ENCODE data around the gene KANSL1. TPM values are rescaled to one million over a fixed set of nuclear protein-coding genes. Genes with fewer than 3 reads are reported as not detected.

KANSL1 gene
- total and polyA plus RNA-seq, 2 of the 4 experiments (the other 2 are of a cell fraction), result 19.1 to 49.6 TPM

GRCh38 chr17:46010597-46011186 lies 182.5 kb downstream of the KANSL1 start:
- H4K91ac ChIP-seq (ENCODE audit: insufficient read depth, low read depth, low read length), result no peak overlapping the region
- no peak overlapping the region for H2BK15ac ChIP-seq (ENCODE audit: low read depth, low read length)
- no peak overlapping the region for H2AK5ac ChIP-seq (ENCODE audit: low read depth, low read length)
- no TSS peak for BruUV-seq (replicated peaks)
- intact Hi-C loops (cut with micrococcal nuclease), result no loop called here
- H2AK9ac ChIP-seq (replicated peaks; ENCODE audit: low read depth, low read length, poor library complexity), result no peak overlapping the region
- no peaks in the 10 kb centered on the region for H3K79me1 ChIP-seq (ENCODE audit: low read depth in 1 of 2, low read length in 2 of 2)
- in situ Hi-C loops (cut with MboI; ENCODE audit: low sequenced_read_pairs), result no loop called here
- no peak overlapping the region for H4K8ac ChIP-seq (ENCODE audit: low read depth in 2 of 2, low read length in 2 of 2)
- peaks cover 5% of the 10 kb centered on the region for H3K27me3 ChIP-seq (ENCODE audit: control insufficient read depth, insufficient read depth, low read length)
- H2AFZ ChIP-seq (replicated peaks; ENCODE audit: low read length, poor library complexity), result no peak overlapping the region
- peaks cover 7% of the 10 kb centered on the region for H3K4me1 ChIP-seq (ENCODE audit: control insufficient read depth, insufficient read depth, low read length)
- no peak overlapping the region for H3K14ac ChIP-seq (replicated peaks; ENCODE audit: low read depth, low read length)
- H3K23ac ChIP-seq (ENCODE audit: low read depth, low read length), result no peak overlapping the region
- TF ChIP-seq SMC3 (IDR thresholded peaks at IDR 0.05; ENCODE audit: low read depth, low read length), result no peak
- no peak for TF ChIP-seq ELK1 (IDR thresholded peaks at IDR 0.05; ENCODE audit: borderline replicate concordance, low read depth, low read length)
- TF ChIP-seq CHD1 (IDR thresholded peaks at IDR 0.05; ENCODE audit: low read depth, low read length), result no peak
- no peak for TF ChIP-seq MAZ (IDR thresholded peaks at IDR 0.05; ENCODE audit: borderline replicate concordance, low read depth, low read length)
- TF ChIP-seq FOS (IDR thresholded peaks at IDR 0.05; ENCODE audit: low read depth, low read length), result no peak
- TF ChIP-seq POLR2A (IDR thresholded peaks at IDR 0.05; ENCODE audit: low read depth, low read length), result no peak
- no peak for TF ChIP-seq RAD21 (IDR thresholded peaks at IDR 0.05; ENCODE audit: low read length)
- no peak for TF ChIP-seq BHLHE40 (IDR thresholded peaks at IDR 0.05; ENCODE audit: low read depth, low read length)
- TF ChIP-seq MAFK (IDR thresholded peaks at IDR 0.05; ENCODE audit: low read depth, low read length), result no peak
- TF ChIP-seq CTCF (conservative IDR thresholded peaks at IDR 0.05; ENCODE audit: low read depth, low read length), result no peak
- TF ChIP-seq CEBPB (IDR thresholded peaks at IDR 0.05; ENCODE audit: low read depth, low read length), result no peak
- TF ChIP-seq RCOR1 (IDR thresholded peaks at IDR 0.05; ENCODE audit: insufficient replicate concordance, low read length), result no peak
- no peak for TF ChIP-seq RFX5 (IDR thresholded peaks at IDR 0.05; ENCODE audit: low read depth, low read length)
- TF ChIP-seq NFE2L2 (IDR thresholded peaks at IDR 0.05; ENCODE audit: low read depth, low read length), result no peak
- H3K9me3 ChIP-seq (ENCODE audit: control insufficient read depth, insufficient read depth, low read length), result no peaks in the 10 kb centered on the region
- H3K4ac ChIP-seq (ENCODE audit: low read depth, low read length), result no peak overlapping the region
- ChIA-PET CTCF (no interaction called here), POLR2A (ENCODE audit: unreplicated experiment) (no interaction called here)
- DNase-seq (no peak), ATAC-seq (ENCODE audit: low read depth) (no peak)
- H3K4me3 ChIP-seq (ENCODE audit: insufficient read depth, low read depth, low read length), result no peak overlapping the region
- H4K20me1 ChIP-seq (ENCODE audit: insufficient read depth, low read length), result no peaks in the 10 kb centered on the region
- no peak overlapping the region for H2BK120ac ChIP-seq (ENCODE audit: low read depth, low read length)
- dilution Hi-C loops (cut with HindIII; ENCODE audit: low sequenced_read_pairs, unreplicated experiment), result no loop called here
- no peak overlapping the region for H2BK5ac ChIP-seq (ENCODE audit: low read depth, low read length, poor library complexity, severe bottlenecking)
- H3K56ac ChIP-seq (ENCODE audit: extremely low read depth, insufficient read depth, low read length), result no peak overlapping the region
- no peak overlapping the region for H3K4me2 ChIP-seq (ENCODE audit: low read depth, low read length)
- H3K27ac ChIP-seq (ENCODE audit: insufficient read depth, low read length), result no peak overlapping the region
- H3K9me1 ChIP-seq (ENCODE audit: insufficient read depth, low read length), result peaks cover 3% of the 10 kb centered on the region
- no peak overlapping the region for H2BK20ac ChIP-seq (ENCODE audit: low read depth, low read length)
- 66% methylated on average over 10 of the region's 16 CpGs; no CpG with 5 or more reads in 1 of the 2 experiments for WGBS, 2 experiments (ENCODE audit: extremely low coverage in 2 of 2, insufficient read length in 1 of 2)
- H4K5ac ChIP-seq (ENCODE audit: low read depth, low read length), result no peak overlapping the region
- no peak overlapping the region for H3K18ac ChIP-seq (ENCODE audit: low read depth, low read length)
- no peaks in the 10 kb centered on the region for H3K36me3 ChIP-seq (ENCODE audit: control insufficient read depth, insufficient read depth, low read length)
- H3K9ac ChIP-seq (ENCODE audit: low read depth, low read length), result no peak overlapping the region

All from IMR-90 (cell line).